Kidney (tissue), 14 donors: Measurements from ENCODE around the gene MEIOB. TPM values are rescaled to one million over a fixed set of nuclear protein-coding genes. Genes with fewer than 3 reads are reported as not detected.

ENCODE experiments used
- DNase-seq, 5 donors: peaks; one replicate each; pipeline ENCODE4 v3.0.0-alpha.2; 2013 to 2020
- FAIRE-seq: peaks from 2 replicates; lab custom pipeline; 2012; peaks lifted over from hg19 to GRCh38; lab: Jason Lieb, UNC
- H3K27ac ChIP-seq, 2 donors: one replicate each; pipeline ENCODE4 v1.7.0; 2013; ENCODE audit warnings: low read depth in 2 of 2, low read length in 2 of 2, inconsistent platforms in 1 of 2
- H3K27me3 ChIP-seq: one replicate; pipeline ENCODE4 v1.7.1; 2013; ENCODE audit warnings: low read length, inconsistent platforms; ENCODE audit not compliant: control insufficient read depth, insufficient read depth
- H3K36me3 ChIP-seq, 3 donors: one replicate each; pipeline versions ENCODE4 v1.7.0 to v1.7.1; 2013; ENCODE audit warnings: low read length in 3 of 3, control low read depth in 1 of 3, inconsistent platforms in 1 of 3; ENCODE audit not compliant: insufficient read depth in 3 of 3, control insufficient read depth in 2 of 3
- H3K4me1 ChIP-seq, 3 donors: one replicate each; pipeline versions ENCODE4 v1.7.0 to v1.7.1; 2013; ENCODE audit warnings: low read length in 3 of 3, inconsistent platforms in 1 of 3, low read depth in 1 of 3; ENCODE audit not compliant: control insufficient read depth in 2 of 3, insufficient read depth in 2 of 3
- H3K4me3 ChIP-seq, 3 donors: one replicate each; pipeline versions ENCODE4 v1.7.0 to v1.8.1; 2013; ENCODE audit warnings: low read length in 3 of 3, control low read depth in 1 of 3, inconsistent platforms in 1 of 3
- H3K9ac ChIP-seq, 3 donors: one replicate each; pipeline versions ENCODE4 v1.7.0 to v1.7.1; 2013; ENCODE audit warnings: low read length in 3 of 3, control low read depth in 1 of 3, inconsistent platforms in 1 of 3
- H3K9me3 ChIP-seq, 3 donors: one replicate each; pipeline versions ENCODE4 v1.7.0 to v1.7.1; 2013; ENCODE audit warnings: low read length in 3 of 3, control low read depth in 1 of 3, inconsistent platforms in 1 of 3; ENCODE audit not compliant: control insufficient read depth in 2 of 3, insufficient read depth in 1 of 3
- intact Hi-C: fragments of 100-400 bp; cut with DNase I; formaldehyde crosslinking; loops from one replicate; pipeline ENCODE4 v1.11.1; 2022
- polyA plus RNA-seq: library from polyadenylated mRNA; stranded (reverse); fragments of 350-450 nt; fragmentation: Illumina TruSeq; extraction: RNeasy Lipid Tissue Mini Kit (QIAGEN cat#74804); gene quantifications from one replicate; pipeline ENCODE4 v1.2.3, GENCODE V29; 2014; ENCODE audit warnings: low read depth, low replicate concordance; ENCODE audit not compliant: insufficient read depth
- total RNA-seq: library from RNA; stranded (reverse); fragmentation: NEBNext Ultra II Directional; extraction: Animal tissue kit (Norgen Biotek cat#: 25700); gene quantifications from one replicate; pipeline ENCODE4 v1.2.1, GENCODE V29; 2021
- TF ChIP-seq, protein P1 (sequence below): IDR thresholded peaks from 3 replicates; pipeline ENCODE4 v1.5.1; 2012; ENCODE audit warnings: mild to moderate bottlenecking, moderate library complexity, borderline replicate concordance; ENCODE audit not compliant: insufficient read depth; ENCODE audit errors: extremely low read depth
- donor health status: control.
- donor health status: control.
- donor health status: control.
- donor health status: control.
- donor health status: control.
- donor health status: DM: yes; HTN: yes; CAD: no.
- donor health status: Normal renal cell carcinoma (clear cell type).

Gene MEIOB
- total and polyA plus RNA-seq, 2 donors from 2014 or later, result 0.16 to 1.4 TPM

- TF ChIP-seq, protein P1, sequence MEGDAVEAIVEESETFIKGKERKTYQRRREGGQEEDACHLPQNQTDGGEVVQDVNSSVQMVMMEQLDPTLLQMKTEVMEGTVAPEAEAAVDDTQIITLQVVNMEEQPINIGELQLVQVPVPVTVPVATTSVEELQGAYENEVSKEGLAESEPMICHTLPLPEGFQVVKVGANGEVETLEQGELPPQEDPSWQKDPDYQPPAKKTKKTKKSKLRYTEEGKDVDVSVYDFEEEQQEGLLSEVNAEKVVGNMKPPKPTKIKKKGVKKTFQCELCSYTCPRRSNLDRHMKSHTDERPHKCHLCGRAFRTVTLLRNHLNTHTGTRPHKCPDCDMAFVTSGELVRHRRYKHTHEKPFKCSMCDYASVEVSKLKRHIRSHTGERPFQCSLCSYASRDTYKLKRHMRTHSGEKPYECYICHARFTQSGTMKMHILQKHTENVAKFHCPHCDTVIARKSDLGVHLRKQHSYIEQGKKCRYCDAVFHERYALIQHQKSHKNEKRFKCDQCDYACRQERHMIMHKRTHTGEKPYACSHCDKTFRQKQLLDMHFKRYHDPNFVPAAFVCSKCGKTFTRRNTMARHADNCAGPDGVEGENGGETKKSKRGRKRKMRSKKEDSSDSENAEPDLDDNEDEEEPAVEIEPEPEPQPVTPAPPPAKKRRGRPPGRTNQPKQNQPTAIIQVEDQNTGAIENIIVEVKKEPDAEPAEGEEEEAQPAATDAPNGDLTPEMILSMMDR, result no peak
- Histone ChIP-seq H3K9me3 (no peaks in the 10 kb centered on the region), H3K27me3 (no peaks in the 10 kb centered on the region), H3K9ac (no peak overlapping the region), H3K4me1 (no peaks in the 10 kb centered on the region), H3K27ac (no peak overlapping the region), H3K4me3 (no peak overlapping the region), H3K36me3 (no peaks in the 10 kb centered on the region)
- FAIRE-seq (no peak), DNase-seq (peak in 2 of 5 donors; percentile 59 to 72)
- intact Hi-C loops, result no loop called here
Observed at GRCh38 chr16:1906055-1906845, 34.3 kb upstream of the MEIOB start.

DNA sequence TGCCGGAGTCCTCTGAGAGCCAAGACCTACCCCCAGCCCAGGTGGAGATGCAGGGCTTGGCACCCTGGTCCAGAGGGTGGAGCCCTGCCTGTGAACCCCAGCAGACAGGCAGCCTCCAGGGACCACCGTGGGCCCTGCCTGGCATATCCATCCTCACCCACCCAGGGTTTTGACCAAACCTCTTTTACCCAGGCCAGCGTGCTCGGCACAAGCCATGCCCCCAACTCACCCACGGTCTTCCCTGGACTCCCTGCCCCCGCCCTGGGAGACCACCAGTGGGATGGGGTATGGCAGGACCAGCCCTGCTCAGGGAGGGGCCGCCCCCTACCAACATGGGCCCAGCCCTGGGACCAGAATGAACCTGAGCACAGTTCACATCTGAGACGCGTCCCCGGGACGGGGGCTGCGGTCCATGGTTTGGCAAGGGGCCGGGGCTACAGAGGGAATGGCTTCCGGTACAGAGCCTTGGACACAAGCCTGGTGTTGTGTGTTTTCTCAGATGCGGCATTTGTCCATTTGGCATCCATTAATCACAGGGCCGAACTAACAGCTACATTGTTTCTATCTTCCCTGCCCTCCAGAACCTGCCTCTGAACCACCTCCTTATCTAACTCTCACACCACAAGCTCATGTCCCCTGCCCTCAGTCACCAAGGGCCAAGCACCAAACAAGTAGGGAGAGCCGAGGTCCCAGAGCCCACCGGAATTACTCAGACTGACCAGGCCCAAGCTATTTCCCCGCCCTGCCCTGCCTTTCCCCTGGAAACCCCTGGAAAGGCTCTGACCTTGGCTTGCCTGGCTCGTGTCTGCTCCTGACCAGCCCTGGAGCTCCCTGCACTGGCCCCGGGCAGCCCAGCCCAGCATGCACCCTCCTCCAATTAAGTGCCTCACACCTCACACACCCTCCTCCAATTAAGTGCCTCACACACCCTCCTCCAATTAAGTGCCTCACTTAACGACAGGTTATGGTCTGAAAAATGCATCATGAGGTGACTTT, 32.2 kb upstream of the MEIOB start:
- Histone ChIP-seq H3K4me1 (no peaks in the 10 kb centered on the region), H3K4me3 (no peak overlapping the region), H3K9me3 (no peaks in the 10 kb centered on the region), H3K36me3 (no peaks in the 10 kb centered on the region), H3K9ac (no peak overlapping the region), H3K27ac (no peak overlapping the region), H3K27me3 (no peaks in the 10 kb centered on the region)
- TF ChIP-seq, protein P1, result no peak
- intact Hi-C loops, result no loop called here
- no peak for FAIRE-seq
- no peak for DNase-seq

DNA sequence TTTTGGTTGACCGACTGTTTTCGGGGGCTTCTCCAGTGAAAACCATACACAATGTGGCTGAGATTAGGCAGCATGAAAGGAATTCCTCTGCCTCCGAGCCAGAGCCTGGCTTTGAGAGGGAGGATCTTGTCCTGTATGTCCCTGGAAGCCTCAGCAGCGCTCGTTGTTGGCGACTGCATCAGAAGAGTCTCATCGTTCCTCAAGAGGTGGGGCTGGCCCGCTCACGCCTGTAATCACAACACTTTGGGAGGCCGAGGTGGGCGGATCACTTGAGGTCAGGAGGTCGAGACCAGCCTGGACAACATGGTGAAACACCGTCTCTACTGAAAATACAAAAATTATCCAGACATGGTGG, 31.2 kb upstream of the MEIOB start:
- Histone ChIP-seq H3K9ac (no peak overlapping the region), H3K36me3 (no peaks in the 10 kb centered on the region), H3K4me3 (no peak overlapping the region), H3K27me3 (no peaks in the 10 kb centered on the region), H3K9me3 (no peaks in the 10 kb centered on the region), H3K27ac (no peak overlapping the region), H3K4me1 (no peaks in the 10 kb centered on the region)
- DNase-seq (no peak), FAIRE-seq (no peak)
- TF ChIP-seq, protein P1, result no peak
- intact Hi-C loops, result no loop called here
